ENCODE measurements around the gene ZNF536. TPM values are rescaled to one million over a fixed set of nuclear protein-coding genes. Genes with fewer than 3 reads are reported as not detected.
A peak's percentile ranks its signal among the peaks of the same experiment; 100 is the strongest.

ZNF536 gene
- total RNA-seq, 4 donors from 2014 or later = 0.51 to 1.0 (median 0.77) TPM

GRCh38 chr19:30529876-30530275 lies 157.7 kb downstream of the ZNF536 start:
- TF ChIP-seq CTCF (IDR thresholded peaks at IDR 0.05) (no peak), POLR2A (IDR thresholded peaks at IDR 0.05) (no peak)
- H3K4me3 ChIP-seq (ENCODE audit: low read depth, poor library complexity, severe bottlenecking) = no peak overlapping the region
- 70 to 74% methylated on average over 3 of the region's 3 CpGs for WGBS, 2 donors
- intact Hi-C loops (cut with DNase I; ENCODE audit: low total_unique reads) = no loop called here
- DNase-seq (ENCODE audit: low spot score in 2 of 2) = peak in 1 of 2 donors; percentile 50

- intact Hi-C loops (cut with DNase I; ENCODE audit: low total_unique reads) = no loop called here
- DNase-seq (ENCODE audit: low spot score in 2 of 2) = peak in 1 of 2 donors; percentile 63
- TF ChIP-seq POLR2A (IDR thresholded peaks at IDR 0.05) (no peak), CTCF (IDR thresholded peaks at IDR 0.05) (no peak)
- H3K4me3 ChIP-seq (ENCODE audit: low read depth, poor library complexity, severe bottlenecking) = no peak overlapping the region
- WGBS, 2 donors = 72 to 74% methylated on average over 6 of the region's 6 CpGs
Observed at GRCh38 chr19:30530751-30531150, 158.6 kb downstream of the ZNF536 start.

- TF ChIP-seq POLR2A (IDR thresholded peaks at IDR 0.05) (no peak), CTCF (IDR thresholded peaks at IDR 0.05) (no peak)
- H3K4me3 ChIP-seq (ENCODE audit: low read depth, poor library complexity, severe bottlenecking) = no peak overlapping the region
- peak in 1 of 2 donors; percentile 49 for DNase-seq (ENCODE audit: low spot score in 2 of 2)
- intact Hi-C loops (cut with DNase I; ENCODE audit: low total_unique reads) = no loop called here
- 62 to 76% methylated on average over 9 of the region's 9 CpGs for WGBS, 2 donors
Observed at GRCh38 chr19:30535011-30535410, 162.8 kb downstream of the ZNF536 start.

- WGBS, 2 donors = 81% methylated on average over 7 of the region's 7 CpGs
- no peak overlapping the region for H3K4me3 ChIP-seq (ENCODE audit: low read depth, poor library complexity, severe bottlenecking)
- DNase-seq (ENCODE audit: low spot score in 2 of 2) = peak in 1 of 2 donors; percentile 67
- TF ChIP-seq CTCF (IDR thresholded peaks at IDR 0.05) = no peak
- no peak for TF ChIP-seq POLR2A (IDR thresholded peaks at IDR 0.05)
- intact Hi-C loops (cut with DNase I; ENCODE audit: low total_unique reads) = no loop called here
Observed at GRCh38 chr19:30536975-30537374, 164.8 kb downstream of the ZNF536 start.

GRCh38 chr19:30539315-30539714 lies 167.1 kb downstream of the ZNF536 start:
- no peak for DNase-seq (ENCODE audit: low spot score in 2 of 2)
- TF ChIP-seq CTCF (IDR thresholded peaks at IDR 0.05) (no peak), POLR2A (IDR thresholded peaks at IDR 0.05) (no peak)
- 84 to 87% methylated on average over 4 of the region's 4 CpGs for WGBS, 2 donors
- H3K4me3 ChIP-seq (ENCODE audit: low read depth, poor library complexity, severe bottlenecking) = no peak overlapping the region
- intact Hi-C loops (cut with DNase I; ENCODE audit: low total_unique reads) = no loop called here

- H3K4me3 ChIP-seq (ENCODE audit: low read depth, poor library complexity, severe bottlenecking) = no peak overlapping the region
- intact Hi-C loops (cut with DNase I; ENCODE audit: low total_unique reads) = no loop called here
- TF ChIP-seq POLR2A (IDR thresholded peaks at IDR 0.05) (no peak), CTCF (IDR thresholded peaks at IDR 0.05) (no peak)
- 92 to 94% methylated on average over 11 of the region's 11 CpGs for WGBS, 2 donors
- DNase-seq (ENCODE audit: low spot score in 2 of 2) = peak in 1 of 2 donors; percentile 65
Observed at GRCh38 chr19:30539981-30540380, 167.8 kb downstream of the ZNF536 start.
